ENCODE results near the gene ZFAND3.

GRCh38 chr6:37876843-37877242 lies 57.3 kb downstream of the ZFAND3 start:
- TF ChIP-seq POLR2A (IDR thresholded peaks at IDR 0.05) (no peak), CTCF (IDR thresholded peaks at IDR 0.05) (no peak)

Measured in stomach (tissue), 4 donors.